GM18502 (cell line): ENCODE data around the gene NCSTN.

Experiments used
- ATAC-seq: cut with Tn5 transposase; IDR thresholded peaks from one replicate; pipeline ENCODE4 v1.9.1; 2021; ENCODE audit warnings: mild to moderate bottlenecking; ENCODE audit not compliant: unreplicated experiment, poor library complexity

The NCSTN gene

GRCh38 chr1:160402001-160402795 lies 59.0 kb downstream of the NCSTN start:
- no peak for ATAC-seq

DNA sequence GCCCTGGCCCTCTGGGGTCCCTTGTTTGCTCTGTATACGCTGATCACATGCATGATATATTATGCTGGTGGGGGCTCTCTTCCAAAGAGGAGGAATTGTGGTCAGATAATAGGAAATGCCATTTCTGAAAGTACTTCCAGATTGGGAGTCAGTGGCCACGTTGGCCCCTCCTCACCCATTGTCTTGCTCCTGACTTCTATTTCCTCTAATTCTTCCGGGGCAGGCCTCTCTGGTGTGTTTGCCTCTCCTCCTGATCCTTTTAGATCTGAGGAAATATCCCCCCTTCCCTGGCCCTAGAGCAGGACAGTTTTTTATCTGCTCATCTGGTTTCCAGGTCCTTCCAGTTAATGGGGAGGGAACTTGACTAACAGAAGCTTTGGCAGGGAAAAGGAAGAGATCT lies 60.1 kb downstream of the NCSTN start:
- no peak for ATAC-seq

DNA sequence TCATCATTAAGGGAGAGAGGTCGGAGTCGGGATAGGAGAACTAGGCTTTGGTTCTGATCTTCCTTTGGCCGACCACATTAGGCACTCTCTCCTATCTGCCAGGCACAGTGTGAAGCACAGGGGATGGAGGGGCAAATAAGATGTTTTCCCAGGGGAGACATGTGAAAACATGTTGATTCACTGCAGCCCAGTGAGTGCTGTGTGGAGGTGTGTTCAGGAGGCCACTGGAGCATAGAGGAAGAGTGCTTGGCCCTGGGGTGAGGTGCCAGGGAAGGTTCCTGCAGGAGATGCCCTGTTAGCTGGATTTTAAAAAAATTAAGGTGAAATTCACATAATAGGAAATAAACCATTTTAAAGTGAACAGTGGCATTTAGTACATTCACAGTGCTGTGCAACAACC lies 60.9 kb downstream of the NCSTN start:
- no peak for ATAC-seq

GRCh38 chr1:160405331-160405877 lies 62.2 kb downstream of the NCSTN start:
- ATAC-seq, result no peak

DNA sequence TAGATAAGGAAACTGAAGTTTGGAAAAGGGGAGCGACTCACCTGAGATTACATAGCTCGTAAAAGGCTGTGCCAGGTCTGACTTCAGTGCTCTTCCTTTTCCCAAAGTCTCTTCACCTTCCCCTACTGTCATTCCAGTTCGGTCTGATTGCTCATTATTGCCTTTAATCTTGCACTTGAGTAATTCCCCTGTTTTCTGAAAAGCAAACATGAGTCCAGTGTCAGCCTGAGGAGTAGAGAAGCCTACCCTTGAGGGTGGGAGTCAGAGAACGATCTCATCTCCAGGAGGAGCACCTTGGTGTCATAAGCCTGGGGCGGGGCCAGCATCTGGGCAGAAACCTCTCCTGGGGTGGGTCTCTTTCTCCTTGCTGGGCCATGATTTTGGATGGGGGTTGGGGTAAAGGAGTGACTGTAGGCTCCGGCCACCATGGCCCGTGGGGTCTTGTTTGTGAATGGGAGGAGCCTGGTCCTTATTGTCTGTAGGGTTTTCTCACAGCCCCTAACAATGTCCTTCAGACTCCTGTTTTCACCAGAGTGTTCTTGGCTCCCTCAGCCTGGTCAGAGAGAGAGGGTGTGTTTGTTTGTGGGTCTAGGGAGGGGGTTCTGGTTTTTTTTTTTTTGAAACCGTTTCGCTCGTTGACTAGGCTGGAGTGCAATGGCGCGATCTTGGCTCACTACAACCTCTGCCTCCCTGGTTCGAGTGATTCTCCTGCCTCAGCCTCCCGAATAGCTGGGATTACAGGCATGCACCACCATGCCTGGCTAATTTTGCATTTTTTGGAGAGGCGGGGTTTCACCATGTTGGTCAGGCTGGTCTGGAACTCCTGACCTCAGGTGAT lies 63.2 kb downstream of the NCSTN start:
- no peak for ATAC-seq

- no peak for ATAC-seq
Measured at GRCh38 chr1:160407839-160408801, 64.9 kb downstream of the NCSTN start.
